ENCODE results near the gene GSTA2. TPM values are rescaled to one million over a fixed set of nuclear protein-coding genes. Genes with fewer than 3 reads are reported as not detected.
"Not testable (repeated sequence)": the region's sequence is repeated elsewhere in the genome, so short reads cannot be mapped to it uniquely, and the experiment has no call there.

GSTA2 gene
- polyA plus RNA-seq, 1 experiment = not detected

DNA sequence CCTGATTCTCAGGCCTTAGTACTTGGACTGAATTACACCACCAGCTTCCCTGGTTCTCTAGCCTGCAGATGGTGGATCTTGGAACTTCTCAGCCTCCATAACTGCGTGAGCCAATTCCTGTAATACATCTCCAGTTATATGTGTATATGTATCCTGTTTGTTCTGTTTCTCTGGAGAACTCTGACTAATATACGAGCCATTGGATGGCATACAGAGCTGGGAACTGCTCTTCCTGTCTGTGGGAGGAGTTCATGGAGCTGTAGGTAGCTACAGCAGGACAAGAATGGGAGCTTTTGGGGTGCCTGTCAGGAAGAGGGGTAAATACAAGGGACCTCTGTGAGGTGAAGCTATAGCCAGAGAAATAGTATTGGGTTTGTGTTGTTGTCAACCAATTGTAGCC is 51.1 kb downstream of the GSTA2 start:
- H3K27me3 ChIP-seq (ENCODE audit: control insufficient read depth, insufficient read depth, low read length) = no peaks in the 10 kb centered on the region
- ChIA-PET POLR2A (no interaction called here), CTCF (interaction anchor here (0.6 kb wide), 1 partner anchor 11 kb away, joined by 3 read pairs; no protein-coding TSS in a partner anchor)

DNA sequence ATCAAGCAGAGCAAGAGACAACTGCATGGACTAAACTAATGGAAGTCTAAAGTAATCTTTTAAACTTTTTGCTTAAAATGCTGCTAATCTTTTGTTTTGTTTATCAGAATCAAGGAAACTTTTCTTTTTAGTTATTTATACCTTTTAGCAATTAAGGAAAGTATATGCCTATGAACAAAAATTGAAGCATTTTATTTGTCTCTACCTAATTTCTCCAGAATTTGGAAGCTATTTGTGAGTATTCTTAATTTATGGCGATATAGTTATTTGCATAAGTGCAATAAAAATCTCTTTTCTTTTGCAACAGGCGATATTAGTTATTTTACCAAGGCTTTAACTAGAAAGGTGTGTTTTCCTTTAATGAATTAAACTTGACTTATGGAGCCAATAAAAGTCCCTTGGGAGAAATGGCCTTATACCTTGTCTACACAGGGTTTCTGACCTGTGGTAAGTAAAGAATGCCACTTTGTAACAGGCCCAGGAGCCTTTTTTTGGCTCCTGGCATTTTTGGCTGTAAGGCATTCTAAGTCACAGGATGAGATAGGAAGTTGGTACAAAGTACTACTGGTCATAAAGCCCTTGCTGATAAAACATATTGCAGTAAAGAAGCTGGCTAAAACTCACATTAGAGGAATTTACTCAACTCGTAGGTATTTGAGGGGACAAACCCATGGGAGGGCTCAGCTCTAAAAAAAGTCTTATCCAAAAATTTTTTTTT is 55.2 kb downstream of the GSTA2 start:
- TF ChIP-seq, protein P1, sequence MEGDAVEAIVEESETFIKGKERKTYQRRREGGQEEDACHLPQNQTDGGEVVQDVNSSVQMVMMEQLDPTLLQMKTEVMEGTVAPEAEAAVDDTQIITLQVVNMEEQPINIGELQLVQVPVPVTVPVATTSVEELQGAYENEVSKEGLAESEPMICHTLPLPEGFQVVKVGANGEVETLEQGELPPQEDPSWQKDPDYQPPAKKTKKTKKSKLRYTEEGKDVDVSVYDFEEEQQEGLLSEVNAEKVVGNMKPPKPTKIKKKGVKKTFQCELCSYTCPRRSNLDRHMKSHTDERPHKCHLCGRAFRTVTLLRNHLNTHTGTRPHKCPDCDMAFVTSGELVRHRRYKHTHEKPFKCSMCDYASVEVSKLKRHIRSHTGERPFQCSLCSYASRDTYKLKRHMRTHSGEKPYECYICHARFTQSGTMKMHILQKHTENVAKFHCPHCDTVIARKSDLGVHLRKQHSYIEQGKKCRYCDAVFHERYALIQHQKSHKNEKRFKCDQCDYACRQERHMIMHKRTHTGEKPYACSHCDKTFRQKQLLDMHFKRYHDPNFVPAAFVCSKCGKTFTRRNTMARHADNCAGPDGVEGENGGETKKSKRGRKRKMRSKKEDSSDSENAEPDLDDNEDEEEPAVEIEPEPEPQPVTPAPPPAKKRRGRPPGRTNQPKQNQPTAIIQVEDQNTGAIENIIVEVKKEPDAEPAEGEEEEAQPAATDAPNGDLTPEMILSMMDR (IDR thresholded peaks at IDR 0.05; ENCODE audit: insufficient read depth, low read depth, low read length) = no peak
- ChIA-PET POLR2A (no interaction called here), CTCF (interaction anchor here (0.7 kb wide), 1 partner anchor 42 kb away, joined by 6 read pairs; no protein-coding TSS in a partner anchor)

More for the DNA sequence above, 51.1 kb downstream of the GSTA2 start:
- H3K4me3 ChIP-seq (ENCODE audit: low read depth, low read length) = no peak overlapping the region
- H3K36me3 ChIP-seq (ENCODE audit: control insufficient read depth, insufficient read depth, low read length) = no peaks in the 10 kb centered on the region
- TF ChIP-seq, protein P1 (IDR thresholded peaks at IDR 0.05; ENCODE audit: insufficient read depth, low read depth, low read length) = no peak
- DNase-seq (ENCODE audit: low read depth) = no peak

DNA sequence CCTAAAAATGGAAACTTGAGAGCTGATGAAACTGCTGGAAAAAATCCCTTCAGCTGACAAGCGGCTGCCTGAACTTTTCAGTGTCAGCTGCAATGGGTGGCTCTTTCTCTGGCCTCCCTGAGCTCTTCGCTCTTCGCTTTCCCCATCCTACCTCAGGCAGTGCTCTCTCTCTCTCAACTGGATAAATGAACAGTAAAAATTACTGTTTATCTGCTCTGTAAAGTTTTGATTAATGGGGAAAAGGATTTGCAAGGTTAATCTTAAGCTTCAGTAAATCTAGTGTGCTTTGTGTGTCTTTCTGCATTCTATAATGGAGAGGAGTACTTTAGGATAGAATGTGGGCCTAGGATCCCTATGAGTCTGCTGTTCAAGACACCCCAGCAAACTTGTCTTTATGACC is 57.3 kb downstream of the GSTA2 start:
- no peak overlapping the region for H3K4me3 ChIP-seq (ENCODE audit: low read depth, low read length)
- no peak for DNase-seq (ENCODE audit: low read depth)
- POLR2A ChIA-PET = no interaction called here
- CTCF ChIA-PET = interaction anchor here (1.3 to 1.4 kb wide), 2 partner anchors 14 to 18 kb away, joined by 6 to 8 read pairs; no protein-coding TSS in a partner anchor
- TF ChIP-seq, protein P1 (IDR thresholded peaks at IDR 0.05; ENCODE audit: insufficient read depth, low read depth, low read length) = no peak
- H3K27me3 ChIP-seq (ENCODE audit: control insufficient read depth, insufficient read depth, low read length) = peaks cover 1% of the 10 kb centered on the region; the same call in 1 of the 2 replicates
- no peaks in the 10 kb centered on the region for H3K36me3 ChIP-seq (ENCODE audit: control insufficient read depth, insufficient read depth, low read length)

More for the DNA sequence above, 55.2 kb downstream of the GSTA2 start:
- no peak for DNase-seq (ENCODE audit: low read depth)
- Histone ChIP-seq H3K4me3 (ENCODE audit: low read depth, low read length) (no peak overlapping the region), H3K36me3 (ENCODE audit: control insufficient read depth, insufficient read depth, low read length) (no peaks in the 10 kb centered on the region), H3K27me3 (ENCODE audit: control insufficient read depth, insufficient read depth, low read length) (peaks cover 1% of the 10 kb centered on the region; the same call in 1 of the 2 replicates)

DNA sequence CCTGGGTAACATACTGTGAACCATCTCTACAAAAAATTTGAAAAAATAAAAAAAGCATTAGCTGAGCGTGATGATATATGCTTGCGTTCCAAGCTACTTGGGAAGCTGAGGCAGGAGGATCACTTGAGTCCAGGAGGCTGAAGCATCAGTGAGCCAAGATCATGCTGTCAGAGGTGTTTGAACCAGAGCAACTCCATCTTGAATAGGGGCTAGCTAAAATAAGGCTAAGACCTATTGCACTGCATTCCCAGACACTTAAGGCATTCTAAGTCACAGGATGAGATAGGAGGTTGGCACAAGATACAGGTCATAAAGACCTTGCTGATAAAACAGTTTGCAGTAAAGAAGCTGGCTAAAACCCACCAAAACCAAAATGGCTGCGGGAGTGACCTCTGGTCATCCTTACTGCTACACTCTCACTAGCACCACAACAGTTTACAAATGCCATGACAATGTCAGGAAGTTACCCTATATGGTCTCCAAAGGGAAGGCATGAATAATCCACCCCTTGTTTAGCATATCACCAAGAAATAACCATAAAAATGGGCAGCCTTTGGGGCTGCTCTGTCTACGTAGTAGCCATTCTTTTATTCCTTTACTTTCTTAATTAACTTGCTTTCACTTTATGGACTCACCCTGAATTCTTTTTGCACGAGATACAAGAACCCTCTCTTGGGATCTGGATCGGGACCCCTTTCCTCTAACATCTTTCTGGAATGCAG is 58.3 kb downstream of the GSTA2 start:
- H3K27me3 ChIP-seq (ENCODE audit: control insufficient read depth, insufficient read depth, low read length) = not testable (repeated sequence)

DNA sequence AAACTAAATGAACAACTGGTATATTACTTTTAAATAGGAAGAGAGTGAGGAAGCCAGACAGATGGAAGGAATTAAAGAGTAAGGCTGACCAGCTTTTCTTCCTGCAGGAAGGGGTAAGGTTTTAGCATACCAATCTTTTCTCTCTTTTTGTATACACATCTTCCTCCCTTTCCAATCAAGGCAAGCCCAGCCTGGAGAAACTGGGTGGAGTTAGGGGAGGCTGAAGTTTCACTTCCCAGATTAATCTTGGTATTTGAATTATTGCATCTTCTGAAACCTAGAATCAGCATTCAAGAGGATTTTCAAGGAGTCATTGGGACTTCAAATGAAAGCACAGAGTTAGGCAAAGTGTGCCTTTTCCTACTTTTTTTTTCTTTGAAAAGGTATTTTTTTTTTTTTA is 59.2 kb downstream of the GSTA2 start:
- Histone ChIP-seq H3K36me3 (ENCODE audit: control insufficient read depth, insufficient read depth, low read length) (no peaks in the 10 kb centered on the region), H3K27me3 (ENCODE audit: control insufficient read depth, insufficient read depth, low read length) (peaks cover 5% of the 10 kb centered on the region), H3K4me3 (ENCODE audit: low read depth, low read length) (no peak overlapping the region)
- ChIA-PET CTCF (no interaction called here), POLR2A (interaction anchor here (0.6 kb wide), 1 partner anchor 25 kb away, joined by 5 read pairs; no protein-coding TSS in a partner anchor)
- DNase-seq (ENCODE audit: low read depth) = no peak
- TF ChIP-seq, protein P1 (IDR thresholded peaks at IDR 0.05; ENCODE audit: insufficient read depth, low read depth, low read length) = no peak

More for the DNA sequence above, 58.3 kb downstream of the GSTA2 start:
- CTCF ChIA-PET; DNase-seq (ENCODE audit: low read depth); H3K36me3 ChIP-seq (ENCODE audit: control insufficient read depth, insufficient read depth, low read length); POLR2A ChIA-PET; H3K4me3 ChIP-seq (ENCODE audit: low read depth, low read length): not testable (repeated sequence)

Other genes starting within 250 kb of the GSTA2 start
- gene TRAM2, start 186.4 kb downstream of the GSTA2 start, polyA plus RNA-seq (2011; rRNA removed) = 134 and 146 TPM in 2 replicates
- gene TMEM14A, start 92.4 kb downstream of the GSTA2 start, polyA plus RNA-seq (2011; rRNA removed) = 20.4 and 30.0 TPM in 2 replicates
- gene GSTA1, start 40.3 kb upstream of the GSTA2 start, polyA plus RNA-seq (2011; rRNA removed) = 0.20 TPM in 1 of 2 replicates, not detected in the other
- gene GSTA5, start 77.3 kb upstream of the GSTA2 start, polyA plus RNA-seq (2011; rRNA removed) = not detected in 2 replicates
- not detected in 2 replicates for gene GSTA3, start 146.2 kb upstream of the GSTA2 start, polyA plus RNA-seq (2011; rRNA removed)
- gene GSTA4, start 231.8 kb upstream of the GSTA2 start, polyA plus RNA-seq (2011; rRNA removed) = 20.9 and 35.1 TPM in 2 replicates